Loucy (cell line): ENCODE measurements around the gene IGFBP6.

ENCODE experiments used
- CTCF ChIP-seq: fragments of 200-600 bp; sonication (generic); conservative IDR thresholded peaks from 2 replicates; pipeline ENCODE4 v1.5.1; 2014; ENCODE audit warnings: mild to moderate bottlenecking, antibody characterized with exemption, low read length
- EZH2phosphoT487 ChIP-seq: fragments of 200-600 bp; IDR thresholded peaks from 2 replicates; pipeline ENCODE4 v1.6.1; 2018; ENCODE audit warnings: antibody characterized with exemption, mild to moderate bottlenecking, moderate library complexity, borderline replicate concordance

GRCh38 chr12:53077030-53077429 is 20.4 kb upstream of the IGFBP6 start:
- TF ChIP-seq CTCF (no peak), EZH2phosphoT487 (no peak)
